HepG2 (cell line): Measurements from ENCODE around the gene GALNT18. TPM values are rescaled to one million over a fixed set of nuclear protein-coding genes. Genes with fewer than 3 reads are reported as not detected.

Experiments used
- ATAC-seq: fragments of 200-7000 bp; cut with Tn5 transposase; 3 replicates; pipeline ENCODE4 v1.9.1; 2020; ENCODE audit warnings: mild to moderate bottlenecking, moderate library complexity
- BruUV-seq: library from RNA; stranded (reverse); fragments of 400-500 nt; replicated peaks from 2 replicates; lab custom pipeline; 2021; lab: Mats Ljungman, UMichigan
- CTCF ChIA-PET: fragments of 300-600 bp; formaldehyde crosslinking; extraction: SDS; loops from one replicate; lab custom pipeline; 2021; ENCODE audit warnings: low total read pairs, inconsistent platforms, low intra/inter-chr PET ratio; lab: Yijun Ruan, JAX
- POLR2A ChIA-PET: fragments of 350-600 bp; sonication (Branson Sonifier 250); formaldehyde crosslinking; loops from one replicate; lab custom pipeline; 2020; ENCODE audit warnings: antibody characterized with exemption, inconsistent platforms; lab: Yijun Ruan, JAX
- DNase-seq: peaks from one replicate; pipeline ENCODE4 v3.0.0-alpha.2; 2015; ENCODE audit warnings: low spot score
- FAIRE-seq: peaks from 3 replicates; lab custom pipeline; 2011; peaks lifted over from hg19 to GRCh38; lab: Jason Lieb, UNC
- H2AFZ ChIP-seq: one replicate; pipeline ENCODE4 v1.6.1; 2011; ENCODE audit warnings: low read length, inconsistent platforms
- H3K27ac ChIP-seq: fragments of 300-600 bp; 3 replicates; pipeline ENCODE4 v1.8.0; 2011; ENCODE audit warnings: mixed run types, mild to moderate bottlenecking, mixed read lengths, low read length, inconsistent platforms; ENCODE audit not compliant: insufficient read depth; ENCODE audit errors: extremely low read length
- H3K27me3 ChIP-seq, 2 experiments: fragments of 200-600 bp in 1 of 2; 2 replicates in 1 of 2; 3 replicates in 1 of 2; pipeline versions ENCODE4 v1.6.0 to v1.8.0; 2011; ENCODE audit warnings: low read length in 2 of 2, mild to moderate bottlenecking in 2 of 2, moderate library complexity in 2 of 2, inconsistent platforms in 1 of 2; ENCODE audit not compliant: insufficient read depth in 2 of 2, control insufficient read depth in 1 of 2
- H3K36me3 ChIP-seq, 2 experiments: fragments of 200-600 bp in 1 of 2; replicated peaks in 1 of 2; 2 replicates in 1 of 2; 3 replicates in 1 of 2; pipeline versions ENCODE4 v1.5.1 to v1.8.0; 2011; ENCODE audit warnings: low read length in 2 of 2, inconsistent platforms in 1 of 2; ENCODE audit not compliant: insufficient read depth in 2 of 2, control insufficient read depth in 1 of 2
- H3K4me1 ChIP-seq: 2 replicates; pipeline ENCODE4 v1.5.1; 2012; ENCODE audit warnings: low read length, inconsistent platforms; ENCODE audit not compliant: insufficient read depth
- H3K4me2 ChIP-seq: 2 replicates; pipeline ENCODE4 v1.6.0; 2011; ENCODE audit warnings: low read depth, low read length, inconsistent platforms
- H3K4me3 ChIP-seq, 3 experiments: fragments of 200-600 bp in 1 of 3; sonication (generic), shearing (Covaris generic) in 1 of 3; replicated peaks in 1 of 3; 2 replicates each; pipeline ENCODE4 v1.5.1; 2011 to 2016; ENCODE audit warnings: low read length in 3 of 3, inconsistent platforms in 2 of 3, low read depth in 2 of 3, mild to moderate bottlenecking in 2 of 3, control low read depth in 1 of 3, mixed read lengths in 1 of 3; ENCODE audit not compliant: insufficient read depth in 1 of 3
- H3K79me2 ChIP-seq: one replicate; pipeline ENCODE4 v1.6.1; 2011; ENCODE audit warnings: low read length, inconsistent platforms; ENCODE audit not compliant: insufficient read depth
- H3K9ac ChIP-seq: 2 replicates; pipeline ENCODE4 v1.6.0; 2011; ENCODE audit warnings: mild to moderate bottlenecking, low read depth, low read length, inconsistent platforms; ENCODE audit not compliant: insufficient read depth
- H3K9me3 ChIP-seq: 2 replicates; pipeline ENCODE4 v1.5.1; 2012; ENCODE audit warnings: mild to moderate bottlenecking, low read length
- H4K20me1 ChIP-seq: 2 replicates; pipeline ENCODE4 v1.6.0; 2011; ENCODE audit warnings: inconsistent platforms, mild to moderate bottlenecking, low read length, moderate library complexity; ENCODE audit not compliant: insufficient read depth
- ELF4 ChIP-seq: sonication (generic); formaldehyde crosslinking; IDR thresholded peaks from 2 replicates; pipeline ENCODE4 v1.5.0; 2020; ENCODE audit warnings: missing genetic modification reagents, mild to moderate bottlenecking, moderate library complexity, borderline replicate concordance
- FOXC1 ChIP-seq: sonication (generic); formaldehyde crosslinking; IDR thresholded peaks from 2 replicates; pipeline ENCODE4 v1.8.0; 2022; ENCODE audit warnings: mild to moderate bottlenecking, missing genetic modification reagents, borderline replicate concordance
- SSRP1 ChIP-seq: IDR thresholded peaks from 2 replicates; pipeline ENCODE4 v1.6.1; 2016; ENCODE audit warnings: control low read depth
- STAG1 ChIP-seq: sonication (generic); formaldehyde crosslinking; IDR thresholded peaks from 2 replicates; pipeline ENCODE4 v1.4.0; 2020; ENCODE audit warnings: missing genetic modification reagents
- ZNF225 ChIP-seq: sonication (generic); formaldehyde crosslinking; IDR thresholded peaks from 2 replicates; pipeline ENCODE4 v1.4.0; 2020; ENCODE audit warnings: mild to moderate bottlenecking, missing genetic modification reagents
- ZNF432 ChIP-seq: sonication (generic); formaldehyde crosslinking; IDR thresholded peaks from 2 replicates; pipeline ENCODE4 v1.5.0; 2020; ENCODE audit warnings: missing genetic modification reagents, mild to moderate bottlenecking, borderline replicate concordance
- ZNF777 ChIP-seq: sonication (generic); formaldehyde crosslinking; IDR thresholded peaks from 2 replicates; pipeline ENCODE4 v1.4.0; 2020; ENCODE audit warnings: missing genetic modification reagents
- WGBS: methylation state at CpG from one replicate; pipeline ENCODE4 v1.1.6; 2017; ENCODE audit warnings: low lambda C conversion rate; 5-methylcytosine and 5-hydroxymethylcytosine counted together
- in situ Hi-C: cut with HindIII; loops from 2 replicates; pipeline ENCODE4 v1.10.0; 2017; ENCODE audit warnings: low pct_unique_long_range_greater_than_20kb; ENCODE audit not compliant: extremely low pct_ligation_motif_present
- intact Hi-C: fragments of 100-400 bp; cut with micrococcal nuclease; formaldehyde crosslinking; loops from one replicate; pipeline ENCODE4 v1.10.0; 2022; ENCODE audit not compliant: unreplicated experiment
- polyA plus RNA-seq, 8 experiments: library from polyadenylated mRNA; depleted of rRNA in 3 of 8; stranded (reverse) in 7 of 8; unstranded in 1 of 8; fragments of >200 nt; fragmentation: Illumina TruSeq in 4 of 8; extraction: Trizol in 4 of 8; gene quantifications; 2 replicates each; pipeline versions ENCODE4 v1.2.1 to v1.2.3, GENCODE V29; 2011 to 2016; ENCODE audit warnings: low read depth in 4 of 8, missing spikeins in 1 of 8, mixed read lengths in 1 of 8; ENCODE audit not compliant: insufficient read depth in 1 of 8
- total RNA-seq, 5 experiments: library from RNA; depleted of rRNA; stranded (reverse); fragments of >200 nt; fragmentation: Illumina TruSeq; extraction: Trizol; gene quantifications; 2 replicates each; pipeline ENCODE4 v1.2.3, GENCODE V29; 2016; ENCODE audit warnings: low read depth in 1 of 5
- TF ChIP-seq, protein P1 (sequence below): fragments of 450-650 bp; IDR thresholded peaks from 2 replicates; pipeline ENCODE4 v1.6.1; 2016

The GALNT18 gene
- total and polyA plus RNA-seq, 2 of the 13 experiments (the other 11 are each of a cell fraction or from before 2014, with no cell fraction given): 0.11 TPM; not detected in 1

- in situ Hi-C loops: no loop called here
- Histone ChIP-seq H3K9me3 (no peaks in the 10 kb centered on the region), H3K27me3 (peaks cover 5 to 40% of the 10 kb centered on the region in 2 experiments; a peak in 4 of 5 replicates), H3K79me2 (no peaks in the 10 kb centered on the region), H3K4me1 (peaks cover 12% of the 10 kb centered on the region; the same call in 1 of the 2 replicates), H4K20me1 (peaks cover 3% of the 10 kb centered on the region; the same call in 1 of the 2 replicates), H3K4me2 (no peak overlapping the region), H3K9ac (no peak overlapping the region), H3K36me3 (no peaks in the 10 kb centered on the region), H2AFZ (no peak overlapping the region), H3K27ac (no peak overlapping the region), H3K4me3 (no peak overlapping the region)
- FAIRE-seq (no peak), DNase-seq (peak; percentile 6), ATAC-seq (no peak)
- peak; percentile 38; the same call in 1 of the 2 replicates for TF ChIP-seq STAG1 (CRISPR knock-in tag)
- TF ChIP-seq ZNF777 (CRISPR knock-in tag): no peak
- TF ChIP-seq SSRP1: no peak
- TF ChIP-seq, protein P1, sequence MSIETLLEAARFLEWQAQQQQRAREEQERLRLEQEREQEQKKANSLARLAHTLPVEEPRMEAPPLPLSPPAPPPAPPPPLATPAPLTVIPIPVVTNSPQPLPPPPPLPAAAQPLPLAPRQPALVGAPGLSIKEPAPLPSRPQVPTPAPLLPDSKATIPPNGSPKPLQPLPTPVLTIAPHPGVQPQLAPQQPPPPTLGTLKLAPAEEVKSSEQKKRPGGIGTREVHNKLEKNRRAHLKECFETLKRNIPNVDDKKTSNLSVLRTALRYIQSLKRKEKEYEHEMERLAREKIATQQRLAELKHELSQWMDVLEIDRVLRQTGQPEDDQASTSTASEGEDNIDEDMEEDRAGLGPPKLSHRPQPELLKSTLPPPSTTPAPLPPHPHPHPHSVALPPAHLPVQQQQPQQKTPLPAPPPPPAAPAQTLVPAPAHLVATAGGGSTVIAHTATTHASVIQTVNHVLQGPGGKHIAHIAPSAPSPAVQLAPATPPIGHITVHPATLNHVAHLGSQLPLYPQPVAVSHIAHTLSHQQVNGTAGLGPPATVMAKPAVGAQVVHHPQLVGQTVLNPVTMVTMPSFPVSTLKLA: peak; percentile 97
- TF ChIP-seq ZNF432 (CRISPR knock-in tag): no peak
- no peak for TF ChIP-seq ELF4 (CRISPR knock-in tag)
- no peak for TF ChIP-seq ZNF225 (CRISPR knock-in tag)
- no TSS peak for BruUV-seq
- intact Hi-C loops: no loop called here
- 25% methylated on average over 4 of the region's 4 CpGs for WGBS
- ChIA-PET POLR2A (no interaction called here), CTCF (no interaction called here)
Measured at GRCh38 chr11:11618973-11619435, 2.8 kb downstream of the GALNT18 start.

DNA sequence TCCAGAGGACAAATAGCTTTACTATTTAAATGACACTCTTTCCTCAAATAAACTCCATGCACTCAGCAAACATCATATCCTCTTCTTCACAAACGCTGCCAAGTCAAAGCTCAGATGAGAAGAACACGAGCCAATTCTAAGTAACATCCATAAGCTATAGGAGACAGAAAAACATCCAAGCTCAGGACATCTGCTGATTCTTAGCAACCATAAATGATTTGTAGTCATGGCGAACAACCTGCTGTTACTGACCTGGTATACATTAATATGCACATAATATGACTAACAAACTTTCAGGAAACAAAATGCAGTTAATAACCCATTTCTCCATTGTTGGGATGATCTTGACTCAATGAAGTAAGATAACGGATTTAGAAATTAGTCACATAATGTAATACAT, 6.7 kb downstream of the GALNT18 start:
- Histone ChIP-seq H3K4me3 (no peak overlapping the region), H3K9me3 (no peaks in the 10 kb centered on the region), H3K9ac (no peak overlapping the region), H3K4me2 (no peak overlapping the region), H3K36me3 (no peaks in the 10 kb centered on the region), H2AFZ (no peak overlapping the region), H3K27me3 (peaks cover 2 to 29% of the 10 kb centered on the region in 2 experiments; a peak in 4 of 5 replicates), H4K20me1 (0 out of 2 replicates have a peak, but pooled peaks cover 3% of the 10 kb centered on the region), H3K27ac (no peak overlapping the region), H3K79me2 (no peaks in the 10 kb centered on the region), H3K4me1 (no peaks in the 10 kb centered on the region)
- ATAC-seq (no peak), DNase-seq (no peak), FAIRE-seq (no peak)
- no TSS peak for BruUV-seq
- POLR2A ChIA-PET: no interaction called here
- CTCF ChIA-PET: no interaction called here
- WGBS: 4% methylated on average over 4 of the region's 4 CpGs
- no peak for TF ChIP-seq FOXC1 (CRISPR knock-in tag)
- in situ Hi-C loops (no loop called here), intact Hi-C loops (no loop called here)
